ENCODE measurements around the gene PRR5L.
A peak's percentile ranks its signal among the peaks of the same experiment; 100 is the strongest.

The PRR5L gene

GRCh38 chr11:36389811-36390210 is 93.7 kb downstream of the PRR5L start:
- TF ChIP-seq, protein P1, sequence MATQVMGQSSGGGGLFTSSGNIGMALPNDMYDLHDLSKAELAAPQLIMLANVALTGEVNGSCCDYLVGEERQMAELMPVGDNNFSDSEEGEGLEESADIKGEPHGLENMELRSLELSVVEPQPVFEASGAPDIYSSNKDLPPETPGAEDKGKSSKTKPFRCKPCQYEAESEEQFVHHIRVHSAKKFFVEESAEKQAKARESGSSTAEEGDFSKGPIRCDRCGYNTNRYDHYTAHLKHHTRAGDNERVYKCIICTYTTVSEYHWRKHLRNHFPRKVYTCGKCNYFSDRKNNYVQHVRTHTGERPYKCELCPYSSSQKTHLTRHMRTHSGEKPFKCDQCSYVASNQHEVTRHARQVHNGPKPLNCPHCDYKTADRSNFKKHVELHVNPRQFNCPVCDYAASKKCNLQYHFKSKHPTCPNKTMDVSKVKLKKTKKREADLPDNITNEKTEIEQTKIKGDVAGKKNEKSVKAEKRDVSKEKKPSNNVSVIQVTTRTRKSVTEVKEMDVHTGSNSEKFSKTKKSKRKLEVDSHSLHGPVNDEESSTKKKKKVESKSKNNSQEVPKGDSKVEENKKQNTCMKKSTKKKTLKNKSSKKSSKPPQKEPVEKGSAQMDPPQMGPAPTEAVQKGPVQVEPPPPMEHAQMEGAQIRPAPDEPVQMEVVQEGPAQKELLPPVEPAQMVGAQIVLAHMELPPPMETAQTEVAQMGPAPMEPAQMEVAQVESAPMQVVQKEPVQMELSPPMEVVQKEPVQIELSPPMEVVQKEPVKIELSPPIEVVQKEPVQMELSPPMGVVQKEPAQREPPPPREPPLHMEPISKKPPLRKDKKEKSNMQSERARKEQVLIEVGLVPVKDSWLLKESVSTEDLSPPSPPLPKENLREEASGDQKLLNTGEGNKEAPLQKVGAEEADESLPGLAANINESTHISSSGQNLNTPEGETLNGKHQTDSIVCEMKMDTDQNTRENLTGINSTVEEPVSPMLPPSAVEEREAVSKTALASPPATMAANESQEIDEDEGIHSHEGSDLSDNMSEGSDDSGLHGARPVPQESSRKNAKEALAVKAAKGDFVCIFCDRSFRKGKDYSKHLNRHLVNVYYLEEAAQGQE (IDR thresholded peaks at IDR 0.05; ENCODE audit: insufficient replicate concordance, low read depth), result no peak
- no peak for TF ChIP-seq POLR2AphosphoS5 (IDR thresholded peaks at IDR 0.05; ENCODE audit: low read depth)
- no peak for TF ChIP-seq SPI1 (IDR thresholded peaks at IDR 0.05; ENCODE audit: borderline replicate concordance, low read depth)
- TF ChIP-seq, protein P2, sequence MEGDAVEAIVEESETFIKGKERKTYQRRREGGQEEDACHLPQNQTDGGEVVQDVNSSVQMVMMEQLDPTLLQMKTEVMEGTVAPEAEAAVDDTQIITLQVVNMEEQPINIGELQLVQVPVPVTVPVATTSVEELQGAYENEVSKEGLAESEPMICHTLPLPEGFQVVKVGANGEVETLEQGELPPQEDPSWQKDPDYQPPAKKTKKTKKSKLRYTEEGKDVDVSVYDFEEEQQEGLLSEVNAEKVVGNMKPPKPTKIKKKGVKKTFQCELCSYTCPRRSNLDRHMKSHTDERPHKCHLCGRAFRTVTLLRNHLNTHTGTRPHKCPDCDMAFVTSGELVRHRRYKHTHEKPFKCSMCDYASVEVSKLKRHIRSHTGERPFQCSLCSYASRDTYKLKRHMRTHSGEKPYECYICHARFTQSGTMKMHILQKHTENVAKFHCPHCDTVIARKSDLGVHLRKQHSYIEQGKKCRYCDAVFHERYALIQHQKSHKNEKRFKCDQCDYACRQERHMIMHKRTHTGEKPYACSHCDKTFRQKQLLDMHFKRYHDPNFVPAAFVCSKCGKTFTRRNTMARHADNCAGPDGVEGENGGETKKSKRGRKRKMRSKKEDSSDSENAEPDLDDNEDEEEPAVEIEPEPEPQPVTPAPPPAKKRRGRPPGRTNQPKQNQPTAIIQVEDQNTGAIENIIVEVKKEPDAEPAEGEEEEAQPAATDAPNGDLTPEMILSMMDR (IDR thresholded peaks at IDR 0.05; ENCODE audit: insufficient read depth, low read length), result no peak
- H3K27me3 ChIP-seq (ENCODE audit: insufficient read depth, poor library complexity, severe bottlenecking), result no peaks in the 10 kb centered on the region
- H3K4me3 ChIP-seq (replicated peaks; ENCODE audit: insufficient read depth, low read length), result no peak overlapping the region
- H3K27ac ChIP-seq (replicated peaks), result no peak overlapping the region
- DNase-seq (ENCODE audit: low read depth in 1 of 2, low spot score in 1 of 2), result no peak

GRCh38 chr11:36390963-36391471 is 94.9 kb downstream of the PRR5L start:
- Histone ChIP-seq H3K27me3 (ENCODE audit: insufficient read depth, poor library complexity, severe bottlenecking) (no peaks in the 10 kb centered on the region), H3K27ac (replicated peaks) (no peak overlapping the region; the same call in 1 of the 2 replicates), H3K4me3 (replicated peaks; ENCODE audit: insufficient read depth, low read length) (no peak overlapping the region)
- DNase-seq (ENCODE audit: low read depth in 1 of 2, low spot score in 1 of 2), result peak in 1 of 2 experiments; percentile 67
- no peak for TF ChIP-seq GABPA (IDR thresholded peaks at IDR 0.05; ENCODE audit: low read depth)
- TF ChIP-seq POLR2AphosphoS5 (IDR thresholded peaks at IDR 0.05; ENCODE audit: low read depth), result no peak
- TF ChIP-seq, protein P2 (IDR thresholded peaks at IDR 0.05; ENCODE audit: insufficient read depth, low read length), result no peak
- peak; percentile 88 for TF ChIP-seq SPI1 (IDR thresholded peaks at IDR 0.05; ENCODE audit: borderline replicate concordance, low read depth)

DNA sequence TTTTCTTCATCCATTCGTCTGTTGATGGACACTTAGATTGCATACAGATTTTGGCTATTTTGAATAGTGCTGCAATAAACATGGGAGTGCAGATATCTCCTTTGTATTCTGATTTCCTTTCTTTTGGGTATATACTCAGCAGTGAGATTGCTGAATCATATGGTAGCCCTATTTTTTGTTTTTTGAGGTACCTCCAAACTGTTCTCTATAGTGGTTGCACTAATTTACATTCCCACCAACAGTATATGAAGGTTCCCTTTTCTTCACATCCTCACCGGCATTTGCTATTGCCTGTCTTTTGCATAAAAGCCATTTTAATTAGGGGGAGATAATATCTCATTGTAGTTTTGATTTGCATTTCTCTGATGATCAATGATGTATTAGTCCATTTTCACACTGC is 96.1 kb downstream of the PRR5L start:
- DNase-seq (ENCODE audit: low read depth in 1 of 2, low spot score in 1 of 2), result no peak
- Histone ChIP-seq H3K27ac (replicated peaks) (peak overlapping the region; percentile 7; the same call in 1 of the 2 replicates), H3K27me3 (ENCODE audit: insufficient read depth, poor library complexity, severe bottlenecking) (no peaks in the 10 kb centered on the region), H3K4me3 (replicated peaks; ENCODE audit: insufficient read depth, low read length) (no peak overlapping the region)
- TF ChIP-seq POLR2AphosphoS5 (IDR thresholded peaks at IDR 0.05; ENCODE audit: low read depth) (no peak), SPI1 (IDR thresholded peaks at IDR 0.05; ENCODE audit: borderline replicate concordance, low read depth) (no peak), GABPA (IDR thresholded peaks at IDR 0.05; ENCODE audit: low read depth) (no peak)
- TF ChIP-seq, protein P2 (IDR thresholded peaks at IDR 0.05; ENCODE audit: insufficient read depth, low read length), result no peak
- TF ChIP-seq, protein P1 (IDR thresholded peaks at IDR 0.05; ENCODE audit: insufficient replicate concordance, low read depth), result no peak

- Histone ChIP-seq H3K4me3 (replicated peaks; ENCODE audit: insufficient read depth, low read length) (no peak overlapping the region), H3K27me3 (ENCODE audit: insufficient read depth, poor library complexity, severe bottlenecking) (no peaks in the 10 kb centered on the region), H3K27ac (replicated peaks) (no peak overlapping the region)
- TF ChIP-seq, protein P2 (IDR thresholded peaks at IDR 0.05; ENCODE audit: insufficient read depth, low read length), result no peak
- no peak for TF ChIP-seq GABPA (IDR thresholded peaks at IDR 0.05; ENCODE audit: low read depth)
- TF ChIP-seq POLR2AphosphoS5 (IDR thresholded peaks at IDR 0.05; ENCODE audit: low read depth), result no peak
- TF ChIP-seq SPI1 (IDR thresholded peaks at IDR 0.05; ENCODE audit: borderline replicate concordance, low read depth), result no peak
- TF ChIP-seq, protein P1 (IDR thresholded peaks at IDR 0.05; ENCODE audit: insufficient replicate concordance, low read depth), result no peak
- DNase-seq (ENCODE audit: low read depth in 1 of 2, low spot score in 1 of 2), result no peak
These were observed 98.0 kb downstream of the PRR5L start for GRCh38 chr11:36394056-36394455.
